Astrocyte of the spinal cord (primary cell): Measurements from ENCODE around the gene SEMA4F.

Experiments
- DNase-seq: peaks from one replicate; pipeline ENCODE4 v3.0.0; 2011; ENCODE audit warnings: low read depth, low spot score
- H3K4me3 ChIP-seq: 2 replicates; pipeline ENCODE4 v1.5.1; 2011; ENCODE audit warnings: low read depth, mild to moderate bottlenecking, low read length, moderate library complexity
- CTCF ChIP-seq: IDR thresholded peaks from 2 replicates; pipeline ENCODE4 v1.5.1; 2012; ENCODE audit warnings: low read depth, mild to moderate bottlenecking, low read length, inconsistent platforms
- in situ Hi-C: cut with HindIII; loops from 2 replicates; pipeline ENCODE4 v1.10.0; 2017; ENCODE audit warnings: low sequenced_read_pairs

SEMA4F gene

DNA sequence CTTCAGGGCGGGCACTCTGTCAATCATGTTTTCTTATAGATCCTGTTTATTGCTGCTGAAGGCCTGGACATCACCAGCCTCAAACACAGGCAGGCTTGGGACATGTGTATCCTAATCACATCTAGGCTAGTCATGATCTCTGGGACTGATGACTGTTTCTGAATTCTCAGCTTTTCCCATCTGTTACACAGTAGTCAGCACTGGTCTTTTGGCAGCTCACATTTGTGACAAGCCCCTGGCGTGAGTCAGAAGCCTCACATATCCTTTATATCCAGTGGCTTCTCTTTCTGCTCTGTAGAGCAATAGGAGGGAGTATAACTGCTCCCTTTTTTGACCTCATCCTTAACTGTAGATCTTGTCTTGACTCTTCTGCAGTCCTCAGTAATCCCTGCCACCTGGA lies 4.5 kb downstream of the SEMA4F start:
- TF ChIP-seq CTCF, result no peak
- in situ Hi-C loops, result no loop called here
- peak; percentile 38 for DNase-seq
- H3K4me3 ChIP-seq, result no peak overlapping the region

- no peak overlapping the region for H3K4me3 ChIP-seq
- no peak for DNase-seq
- in situ Hi-C loops, result no loop called here
- no peak for TF ChIP-seq CTCF
These were observed 5.4 kb downstream of the SEMA4F start for GRCh38 chr2:74659462-74659861.

- TF ChIP-seq CTCF, result no peak
- DNase-seq, result no peak
- in situ Hi-C loops, result no loop called here
- no peak overlapping the region for H3K4me3 ChIP-seq
These were observed 14.0 kb downstream of the SEMA4F start for GRCh38 chr2:74668087-74668486.

GRCh38 chr2:74670263-74670662 lies 16.2 kb downstream of the SEMA4F start:
- H3K4me3 ChIP-seq, result no peak overlapping the region
- no peak for TF ChIP-seq CTCF
- in situ Hi-C loops, result no loop called here
- DNase-seq, result no peak

GRCh38 chr2:74671479-74671878 lies 17.4 kb downstream of the SEMA4F start:
- in situ Hi-C loops, result no loop called here
- no peak overlapping the region for H3K4me3 ChIP-seq
- DNase-seq, result peak; percentile 40
- no peak for TF ChIP-seq CTCF

GRCh38 chr2:74673826-74674528 lies 19.9 kb downstream of the SEMA4F start:
- TF ChIP-seq CTCF, result no peak
- in situ Hi-C loops, result no loop called here
- no peak overlapping the region for H3K4me3 ChIP-seq
- DNase-seq, result no peak
